ENCODE results near the gene OR51V1.
"Not testable (repeated sequence)": the region's sequence is repeated elsewhere in the genome, so short reads cannot be mapped to it uniquely, and the experiment has no call there.

Gene OR51V1

GRCh38 chr11:5200582-5200981 is at the start of gene OR51V1:
Gene OR51V1, minus strand, starts transcription at chr11:5200682. Its CDS starts 0 bp downstream, at chr11:5200682.
- no peak for DNase-seq (ENCODE audit: low spot score)

- DNase-seq (ENCODE audit: low spot score) = not testable (repeated sequence)
Measured at GRCh38 chr11:5249807-5250396, 49.4 kb upstream of the OR51V1 start, which contains the start of gene HBG1. Gene HBG1, minus strand, starts transcription at chr11:5249857. Its CDS starts 53 bp downstream, at chr11:5249804.

GRCh38 chr11:5248498-5248897 is 48.0 kb upstream of the OR51V1 start:
- DNase-seq (ENCODE audit: low spot score) = not testable (repeated sequence)

- no peak for DNase-seq (ENCODE audit: low spot score)
Measured at GRCh38 chr11:5247472-5248192, 47.1 kb upstream of the OR51V1 start.

GRCh38 chr11:5246772-5247471 is 46.4 kb upstream of the OR51V1 start:
- DNase-seq (ENCODE audit: low spot score) = no peak

GRCh38 chr11:5245155-5245554 is 44.7 kb upstream of the OR51V1 start:
- no peak for DNase-seq (ENCODE audit: low spot score)

GRCh38 chr11:5243816-5244180 is 43.3 kb upstream of the OR51V1 start:
- DNase-seq (ENCODE audit: low spot score) = no peak

GRCh38 chr11:5242933-5243815 is 42.7 kb upstream of the OR51V1 start:
- DNase-seq (ENCODE audit: low spot score) = no peak

GRCh38 chr11:5242208-5242607 is 41.7 kb upstream of the OR51V1 start:
- no peak for DNase-seq (ENCODE audit: low spot score)

- DNase-seq (ENCODE audit: low spot score) = no peak
Measured at GRCh38 chr11:5241458-5241857, 41.0 kb upstream of the OR51V1 start.

- DNase-seq (ENCODE audit: low spot score) = no peak
Measured at GRCh38 chr11:5240458-5240857, 40.0 kb upstream of the OR51V1 start.

GRCh38 chr11:5240056-5240455 is 39.6 kb upstream of the OR51V1 start:
- DNase-seq (ENCODE audit: low spot score) = no peak

GRCh38 chr11:5239046-5239445 is 38.6 kb upstream of the OR51V1 start:
- no peak for DNase-seq (ENCODE audit: low spot score)

GRCh38 chr11:5238486-5238885 is 38.0 kb upstream of the OR51V1 start:
- DNase-seq (ENCODE audit: low spot score) = no peak

GRCh38 chr11:5237420-5237819 is 36.9 kb upstream of the OR51V1 start:
- DNase-seq (ENCODE audit: low spot score) = no peak

- no peak for DNase-seq (ENCODE audit: low spot score)
Measured at GRCh38 chr11:5235364-5236095, 35.0 kb upstream of the OR51V1 start.

GRCh38 chr11:5234381-5234834 is 33.9 kb upstream of the OR51V1 start, which contains the start of gene HBD:
Gene HBD, minus strand, starts transcription at chr11:5234483. Its CDS starts 50 bp downstream, at chr11:5234433.
- DNase-seq (ENCODE audit: low spot score) = no peak

GRCh38 chr11:5233307-5233706 is 32.8 kb upstream of the OR51V1 start:
- DNase-seq (ENCODE audit: low spot score) = no peak

- no peak for DNase-seq (ENCODE audit: low spot score)
Measured at GRCh38 chr11:5232821-5233220, 32.3 kb upstream of the OR51V1 start.

- no peak for DNase-seq (ENCODE audit: low spot score)
Measured at GRCh38 chr11:5232176-5232575, 31.7 kb upstream of the OR51V1 start.

- DNase-seq (ENCODE audit: low spot score) = no peak
Measured at GRCh38 chr11:5231111-5231510, 30.6 kb upstream of the OR51V1 start.
